Muscle of back (tissue), 13 donors: ENCODE data around the gene ECSIT. TPM values are rescaled to one million over a fixed set of nuclear protein-coding genes. Genes with fewer than 3 reads are reported as not detected.
"Not testable (repeated sequence)": the region's sequence is repeated elsewhere in the genome, so short reads cannot be mapped to it uniquely, and the experiment has no call there.

Experiments used
- DNase-seq, 3 donors: peaks; one replicate each; pipeline versions ENCODE4 v3.0.0 to v3.0.0-alpha.2; 2013
- long read RNA-seq, 9 donors: transcript quantifications; one replicate each; lab custom pipeline, GENCODE V29; 2026
- polyA plus RNA-seq, 10 donors: library from polyadenylated mRNA; unstranded; fragments of 120-200 nt; gene quantifications; one replicate each; pipeline ENCODE4 v1.2.1, GENCODE V29; 2013; ENCODE audit not compliant: insufficient read length in 10 of 10

The ECSIT gene, protein sequence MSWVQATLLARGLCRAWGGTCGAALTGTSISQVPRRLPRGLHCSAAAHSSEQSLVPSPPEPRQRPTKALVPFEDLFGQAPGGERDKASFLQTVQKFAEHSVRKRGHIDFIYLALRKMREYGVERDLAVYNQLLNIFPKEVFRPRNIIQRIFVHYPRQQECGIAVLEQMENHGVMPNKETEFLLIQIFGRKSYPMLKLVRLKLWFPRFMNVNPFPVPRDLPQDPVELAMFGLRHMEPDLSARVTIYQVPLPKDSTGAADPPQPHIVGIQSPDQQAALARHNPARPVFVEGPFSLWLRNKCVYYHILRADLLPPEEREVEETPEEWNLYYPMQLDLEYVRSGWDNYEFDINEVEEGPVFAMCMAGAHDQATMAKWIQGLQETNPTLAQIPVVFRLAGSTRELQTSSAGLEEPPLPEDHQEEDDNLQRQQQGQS
- polyA plus RNA-seq = 10 to 100 TPM; 29.7 to 48.4 (median 39.1) TPM
- long read RNA-seq, donor 1, transcript ECSIT-202 (8 exons, 1,700 nt) = major isoform, 15 of 19 reads
- long read RNA-seq, donor 1, partial matches to known transcripts = 0 of 19 reads
- long read RNA-seq, donor 1, other reads (novel, unspliced or antisense) = 0 of 19 reads
- long read RNA-seq, donor 2, transcript ECSIT-202 (8 exons, 1,700 nt) = major isoform, 9 of 14 reads
- long read RNA-seq, donor 2, transcript ECSIT-205 (2 exons, 607 nt) = minor isoform, 5 of 14 reads
- long read RNA-seq, donor 2, partial matches to known transcripts = 0 of 14 reads
- long read RNA-seq, donor 2, other reads (novel, unspliced or antisense) = 0 of 14 reads
- long read RNA-seq, donor 3 = 0 reads
- long read RNA-seq, donor 4, transcript ECSIT-202 (8 exons, 1,700 nt) = major isoform, 9 of 11 reads
- long read RNA-seq, donor 4, partial matches to known transcripts = 0 of 11 reads
- long read RNA-seq, donor 4, other reads (novel, unspliced or antisense) = 0 of 11 reads
- long read RNA-seq, donor 5, transcript ECSIT-202 (8 exons, 1,700 nt) = major isoform, 10 of 22 reads
- long read RNA-seq, donor 5, transcript ECSIT-205 (2 exons, 607 nt) = minor isoform, 6 of 22 reads
- long read RNA-seq, donor 5, partial matches to known transcripts = 5 of 22 reads
- long read RNA-seq, donor 5, other reads (novel, unspliced or antisense) = 0 of 22 reads
- long read RNA-seq, donor 6, transcript ECSIT-202 (8 exons, 1,700 nt) = major isoform, 12 of 16 reads
- long read RNA-seq, donor 6, partial matches to known transcripts = 0 of 16 reads
- long read RNA-seq, donor 6, other reads (novel, unspliced or antisense) = 0 of 16 reads
- long read RNA-seq, donor 7, partial matches to known transcripts = 0 of 6 reads
- long read RNA-seq, donor 7, other reads (novel, unspliced or antisense) = 0 of 6 reads
- long read RNA-seq, donor 8, transcript ECSIT-202 (8 exons, 1,700 nt) = major isoform, 5 of 10 reads
- long read RNA-seq, donor 8, partial matches to known transcripts = 0 of 10 reads
- long read RNA-seq, donor 8, other reads (novel, unspliced or antisense) = 0 of 10 reads
- long read RNA-seq, donor 9, partial matches to known transcripts = 0 of 1 reads
- long read RNA-seq, donor 9, other reads (novel, unspliced or antisense) = 0 of 1 reads

GRCh38 chr19:11528551-11529341 lies at the start of gene ECSIT:
Gene ECSIT (minus strand): TSS chr19:11529134. CDS start chr19:11519170, 9,964 bp downstream.
- DNase-seq = peak; percentile 98 to 99 (median 98)

GRCh38 chr19:11577451-11578257 lies 48.7 kb upstream of the ECSIT start, which contains the start of gene ACP5:
Gene ACP5 (minus strand): TSS chr19:11577645. CDS start chr19:11577317, 328 bp downstream.
- DNase-seq = no peak

DNA sequence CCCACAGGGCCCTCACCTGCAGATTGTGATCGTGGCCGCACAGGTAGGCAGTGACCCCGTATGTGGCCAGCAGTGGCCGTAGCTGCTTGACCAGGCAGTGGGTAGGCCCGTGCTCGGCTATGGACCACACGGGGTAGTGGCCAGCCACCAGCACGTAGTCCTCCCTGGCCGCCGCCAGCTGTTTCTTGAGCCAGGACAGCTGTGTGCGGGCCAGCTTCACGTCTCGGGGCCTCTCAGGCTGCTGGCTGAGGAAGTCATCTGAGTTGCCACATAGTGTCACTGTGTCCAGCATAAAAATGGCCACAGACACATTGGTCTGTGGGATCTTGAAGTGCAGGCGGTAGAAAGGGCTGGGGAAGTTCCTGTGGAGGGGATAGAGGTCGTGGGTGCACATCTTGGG lies 47.3 kb upstream of the ECSIT start:
- no peak for DNase-seq

DNA sequence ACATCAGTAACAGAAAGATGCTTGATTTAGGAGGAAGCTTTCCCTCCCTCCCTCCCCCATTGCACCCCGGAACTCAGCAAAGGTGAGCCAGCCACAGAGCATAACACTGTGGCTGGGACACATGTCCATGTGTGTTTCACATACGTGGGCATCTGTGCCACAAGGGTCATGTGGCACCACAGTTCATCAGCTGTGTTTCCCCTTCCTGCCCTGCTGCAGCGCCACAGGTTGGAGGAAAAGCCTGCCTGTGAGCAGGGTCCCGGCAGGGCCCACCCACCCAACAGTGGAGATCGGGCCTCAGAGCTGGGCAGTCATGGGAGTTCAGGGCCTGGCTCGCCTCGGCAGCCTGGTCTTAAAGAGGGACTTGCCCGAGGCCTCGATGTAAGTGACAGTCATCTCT lies 45.8 kb upstream of the ECSIT start:
- DNase-seq = no peak

DNA sequence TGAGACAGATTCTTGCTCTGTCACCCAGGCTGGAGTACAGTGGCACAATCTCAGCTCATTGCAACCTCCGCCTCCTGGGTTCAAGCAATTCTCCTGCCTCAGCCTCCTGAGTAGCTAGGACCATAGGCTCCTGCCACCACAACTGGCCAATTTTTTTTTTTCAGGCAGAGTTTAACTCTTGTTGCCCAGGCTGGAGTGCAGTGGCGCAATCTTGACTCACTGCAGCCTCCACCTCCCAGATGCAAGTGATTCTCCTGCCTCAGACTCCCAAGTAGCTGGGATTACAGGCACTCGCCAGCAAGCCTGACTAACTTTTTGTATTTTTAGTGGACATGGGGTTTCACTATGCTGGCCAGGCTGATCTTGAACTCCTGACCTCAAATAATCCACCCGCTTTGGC lies 44.8 kb upstream of the ECSIT start:
- DNase-seq = not testable (repeated sequence)

DNA sequence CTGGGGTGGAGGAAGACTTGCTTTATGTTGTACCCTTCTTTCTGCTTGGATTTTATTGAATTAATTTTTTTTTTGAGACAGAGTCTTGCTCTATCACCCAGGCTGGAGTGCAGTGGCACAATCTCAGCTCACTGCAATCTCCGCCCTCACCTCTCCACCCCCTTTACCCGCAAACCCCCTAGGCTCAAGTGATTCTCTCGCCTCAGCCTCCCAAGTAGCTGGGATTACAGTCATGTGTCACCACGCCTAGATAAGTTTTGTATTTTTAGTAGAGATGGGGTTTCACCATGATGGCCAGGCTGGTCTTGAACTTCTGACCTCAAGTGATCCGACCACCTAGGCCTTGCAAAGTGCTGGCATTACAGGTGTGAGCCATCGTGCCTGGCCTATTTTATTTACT lies 44.4 kb upstream of the ECSIT start:
- DNase-seq = not testable (repeated sequence)

- DNase-seq = no peak
Measured at GRCh38 chr19:11570039-11570462, 41.1 kb upstream of the ECSIT start.

DNA sequence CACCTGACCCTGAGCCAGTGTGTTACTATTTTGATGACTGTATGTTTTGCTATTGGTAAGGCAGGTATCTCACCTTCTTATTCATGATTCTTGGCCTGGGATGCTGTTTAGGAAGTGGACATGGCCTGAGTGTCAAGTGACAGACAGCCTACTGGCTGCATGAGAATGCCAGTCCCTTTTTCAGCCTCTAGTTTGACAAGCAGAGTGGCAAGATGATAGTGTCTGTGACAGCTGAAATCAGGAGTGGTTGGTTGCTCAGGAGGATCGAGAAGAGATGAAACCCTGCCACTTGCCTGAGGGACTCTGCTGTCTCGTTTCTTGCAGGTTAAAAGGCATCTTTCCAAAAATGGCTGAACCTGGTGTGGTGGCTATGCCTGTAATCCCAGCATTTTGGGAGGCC lies 37.2 kb upstream of the ECSIT start:
- DNase-seq = no peak

- not testable (repeated sequence) for DNase-seq
Measured at GRCh38 chr19:11565649-11565980, 36.7 kb upstream of the ECSIT start.

DNA sequence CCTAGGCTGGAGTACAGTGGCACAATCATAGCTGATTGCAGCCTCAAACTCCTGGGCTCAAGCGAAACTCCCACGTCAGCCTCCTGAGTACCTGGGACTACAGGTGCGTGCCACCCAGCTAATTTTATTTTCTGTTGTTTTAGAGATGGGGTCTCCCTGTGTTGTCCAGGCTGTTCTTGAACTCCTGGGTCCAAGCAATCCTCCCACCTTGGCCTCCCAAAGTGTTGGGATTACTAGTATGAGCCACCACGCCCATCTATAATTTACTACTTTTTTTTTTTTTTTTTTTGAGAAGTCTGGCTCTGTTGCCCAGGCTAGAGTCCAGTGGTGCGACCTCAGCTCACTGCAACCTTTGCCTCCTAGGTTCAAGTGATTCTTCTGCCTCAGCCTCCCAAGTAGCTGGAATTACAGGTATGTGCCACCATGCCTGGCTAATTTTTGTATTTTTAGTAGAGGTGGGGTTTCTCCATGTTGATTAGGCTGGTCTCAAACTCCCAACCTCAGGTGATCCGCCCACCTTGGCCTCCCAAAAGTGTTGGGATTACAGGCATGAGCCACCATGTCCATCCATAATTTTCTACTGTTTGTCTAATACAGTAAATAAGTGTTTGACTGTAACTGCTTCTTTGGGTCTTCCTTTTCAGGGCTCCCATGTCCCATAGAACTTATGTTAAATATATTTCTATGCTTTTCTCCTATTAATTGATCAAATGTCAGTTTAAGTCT lies 35.3 kb upstream of the ECSIT start:
- not testable (repeated sequence) for DNase-seq

DNA sequence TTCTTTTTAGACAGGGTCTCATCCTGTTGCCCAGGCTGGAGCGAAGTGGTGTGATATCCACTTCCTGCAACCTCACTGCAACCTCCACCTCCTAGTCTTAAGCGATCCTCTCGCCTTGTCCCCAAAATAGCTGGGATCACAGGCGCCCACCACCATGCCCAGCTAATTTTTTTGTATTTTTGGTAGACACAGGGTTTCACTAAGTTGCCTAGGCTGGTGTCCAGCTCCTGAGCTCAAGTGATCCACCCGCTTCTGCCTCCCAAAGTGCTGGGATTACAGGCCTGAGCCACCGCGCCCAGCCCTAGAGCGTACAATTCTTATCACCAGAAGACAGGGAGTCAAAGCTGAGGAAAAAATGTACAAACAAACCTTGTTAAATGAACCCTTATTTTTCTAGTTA lies 34.6 kb upstream of the ECSIT start:
- no peak for DNase-seq

DNA sequence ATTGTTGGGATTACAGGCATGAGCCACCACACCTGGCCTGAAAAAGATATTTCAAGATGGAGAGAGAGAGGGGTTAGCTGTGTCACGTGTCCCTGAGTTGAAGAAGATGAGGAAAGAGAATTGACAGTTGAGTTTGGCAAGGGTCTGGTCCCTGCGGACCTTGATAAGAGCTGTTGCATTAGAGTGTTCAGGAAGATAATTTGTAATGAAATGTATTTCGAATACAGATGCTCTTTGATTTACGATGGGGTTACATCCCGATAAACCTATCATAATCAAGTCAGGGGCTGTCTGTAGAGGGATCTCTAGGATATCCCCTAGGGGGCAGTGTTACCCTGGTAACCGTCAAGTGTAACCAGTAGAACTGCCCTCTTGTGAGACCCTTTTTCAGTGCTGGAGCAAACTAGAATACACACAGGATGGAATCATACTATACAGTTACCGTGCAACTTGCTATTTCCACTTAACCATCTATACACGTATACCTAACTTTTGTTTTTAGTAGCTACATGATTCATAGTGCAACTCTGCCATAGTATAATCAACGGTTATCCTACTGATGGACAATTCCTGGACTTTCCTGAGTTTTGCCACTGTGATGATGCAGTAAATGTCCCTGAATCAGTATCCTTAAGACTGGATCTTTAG lies 31.6 kb upstream of the ECSIT start:
- peak; percentile 49 to 62 (median 51) for DNase-seq

DNA sequence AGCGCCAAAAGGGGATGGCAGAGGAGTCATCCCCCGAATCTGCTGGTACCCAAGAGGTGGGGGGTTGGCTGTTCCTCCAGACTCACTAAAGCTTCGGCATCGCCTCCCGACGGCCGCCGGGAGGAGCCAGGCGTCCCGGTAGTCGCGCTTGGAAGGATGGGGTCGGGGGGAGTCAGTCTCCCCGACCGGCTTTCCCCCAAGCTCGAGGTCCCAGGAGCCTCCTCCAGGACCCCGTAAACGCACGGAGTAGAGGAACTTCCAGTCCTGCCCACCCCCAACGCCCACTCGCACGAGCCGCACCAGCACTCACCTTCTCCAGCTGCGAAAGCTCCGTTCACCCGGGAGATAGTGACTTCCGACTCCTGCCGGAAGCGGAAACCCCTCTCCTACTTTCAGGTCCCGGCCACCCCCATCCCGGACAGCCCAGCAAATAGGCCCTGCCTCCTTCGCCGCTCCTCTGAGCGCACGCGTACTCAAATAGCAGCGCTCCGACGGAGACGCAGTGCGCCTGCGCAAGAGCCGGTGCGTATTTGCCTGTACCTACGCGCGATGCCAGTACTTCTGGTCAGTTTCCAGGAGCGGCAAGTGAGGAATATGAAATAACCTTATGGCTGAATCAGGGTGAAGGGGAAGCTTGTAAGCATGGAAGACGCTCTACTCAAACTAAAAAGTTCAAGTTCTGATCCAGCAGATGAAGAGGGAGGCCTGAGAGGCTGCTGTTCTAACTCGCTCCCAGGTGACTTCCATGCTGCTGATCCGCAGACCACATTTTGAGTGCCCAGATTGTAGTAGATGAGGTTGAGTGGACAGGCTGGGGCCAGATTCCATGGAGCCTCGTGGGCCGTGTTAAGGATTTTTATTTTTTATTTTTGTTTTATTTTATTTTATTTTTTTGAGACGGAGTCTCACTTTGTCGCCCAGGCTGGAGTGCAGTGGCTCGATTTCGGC lies 30.2 kb upstream of the ECSIT start, which contains the start of gene ELOF1:
Gene ELOF1, minus strand, starts transcription at position 350 of the 948 bp plus-strand sequence. CDS start 4,883 bp downstream, outside the sequence.
- DNase-seq = peak; percentile 98 to 99 (median 99)

- DNase-seq = no peak
Measured at GRCh38 chr19:11556634-11557420, 27.9 kb upstream of the ECSIT start.

- no peak for DNase-seq
Measured at GRCh38 chr19:11555246-11555645, 26.3 kb upstream of the ECSIT start.

GRCh38 chr19:11554160-11554559 lies 25.2 kb upstream of the ECSIT start:
- no peak for DNase-seq
